T-helper 9 cell (primary cell): Measurements from ENCODE around the gene ERCC8.
"Not testable (repeated sequence)": the region's sequence is repeated elsewhere in the genome, so short reads cannot be mapped to it uniquely, and the experiment has no call there.

Experiments
- DNase-seq: peaks from one replicate; pipeline ENCODE4 v3.0.0-alpha.2; 2020

Gene ERCC8

DNA sequence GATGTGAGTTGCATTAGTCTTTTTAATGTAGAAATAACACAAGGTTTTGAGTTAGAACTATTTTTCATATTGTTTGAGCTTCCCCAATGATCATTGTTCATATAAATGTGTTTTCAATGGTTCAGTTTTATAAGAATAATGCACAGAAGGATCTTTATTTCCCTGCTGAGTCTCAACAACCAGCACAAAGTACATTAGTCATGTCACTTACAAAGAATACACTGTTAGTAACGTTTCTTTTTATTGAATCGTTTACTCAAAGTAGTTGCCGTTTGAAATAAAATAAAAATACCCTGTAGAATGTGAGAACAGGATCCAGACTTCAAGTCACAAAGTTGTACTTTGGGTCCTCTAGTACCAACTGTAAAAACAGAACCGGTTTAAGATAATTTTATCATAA is 41.5 kb downstream of the ERCC8 start:
- DNase-seq: no peak

DNA sequence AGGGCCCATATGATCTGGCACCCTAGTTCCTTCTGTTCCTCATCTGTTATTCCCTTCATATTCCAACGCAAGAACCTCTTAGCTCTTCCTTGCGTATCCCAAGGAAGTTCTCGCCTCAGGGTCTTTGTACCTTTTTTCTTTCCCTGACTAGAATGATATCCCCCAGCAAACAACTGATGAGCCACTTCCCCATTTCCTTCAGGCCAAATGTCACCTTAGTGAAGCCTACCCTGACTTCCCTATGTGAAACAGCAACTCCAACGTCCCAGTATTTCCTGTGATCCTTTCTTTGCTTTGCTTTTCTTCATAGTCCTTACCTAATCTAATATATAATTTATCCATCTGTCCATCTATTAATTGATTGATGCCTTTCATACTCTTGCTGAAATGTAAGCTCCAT is 47.9 kb downstream of the ERCC8 start:
- DNase-seq: no peak

DNA sequence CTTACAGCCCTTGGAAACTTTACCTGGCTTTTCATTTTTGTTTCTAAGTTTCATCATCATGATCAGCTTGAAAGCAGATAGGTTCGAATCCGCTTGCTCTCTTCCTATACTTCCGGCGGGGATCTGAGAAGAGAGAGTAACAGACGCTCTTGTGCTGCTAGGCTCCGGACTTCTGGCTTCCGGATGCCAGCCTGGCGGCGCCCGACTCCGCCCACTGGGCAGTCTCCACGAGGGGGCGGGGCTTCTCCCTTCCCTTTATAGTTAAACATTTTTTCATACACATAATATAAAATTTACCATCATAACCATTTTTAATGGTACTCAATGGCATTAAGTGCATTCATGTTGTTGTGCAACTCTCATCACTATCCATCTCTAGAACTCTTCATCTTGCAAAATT is 51.3 kb downstream of the ERCC8 start:
- no peak for DNase-seq

DNA sequence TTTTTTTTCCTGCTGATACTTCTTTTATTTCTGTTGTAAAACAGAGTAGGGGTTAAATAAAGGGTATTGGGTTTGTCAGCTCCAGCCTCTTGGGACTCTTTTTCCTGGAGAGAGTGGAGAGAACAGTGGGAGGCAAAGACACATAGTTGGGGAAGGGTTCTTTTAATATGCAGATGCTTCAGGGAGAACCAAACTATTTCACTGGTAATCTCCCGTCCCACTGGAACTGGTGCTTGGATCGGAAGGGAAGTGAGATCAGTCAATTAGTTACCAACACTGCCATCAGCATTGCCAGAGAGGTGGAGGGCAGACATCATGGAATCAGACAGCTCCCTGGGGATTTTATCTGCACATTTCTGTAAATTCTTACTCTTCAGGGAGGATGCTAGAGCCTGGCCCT is 53.2 kb downstream of the ERCC8 start:
- no peak for DNase-seq

DNA sequence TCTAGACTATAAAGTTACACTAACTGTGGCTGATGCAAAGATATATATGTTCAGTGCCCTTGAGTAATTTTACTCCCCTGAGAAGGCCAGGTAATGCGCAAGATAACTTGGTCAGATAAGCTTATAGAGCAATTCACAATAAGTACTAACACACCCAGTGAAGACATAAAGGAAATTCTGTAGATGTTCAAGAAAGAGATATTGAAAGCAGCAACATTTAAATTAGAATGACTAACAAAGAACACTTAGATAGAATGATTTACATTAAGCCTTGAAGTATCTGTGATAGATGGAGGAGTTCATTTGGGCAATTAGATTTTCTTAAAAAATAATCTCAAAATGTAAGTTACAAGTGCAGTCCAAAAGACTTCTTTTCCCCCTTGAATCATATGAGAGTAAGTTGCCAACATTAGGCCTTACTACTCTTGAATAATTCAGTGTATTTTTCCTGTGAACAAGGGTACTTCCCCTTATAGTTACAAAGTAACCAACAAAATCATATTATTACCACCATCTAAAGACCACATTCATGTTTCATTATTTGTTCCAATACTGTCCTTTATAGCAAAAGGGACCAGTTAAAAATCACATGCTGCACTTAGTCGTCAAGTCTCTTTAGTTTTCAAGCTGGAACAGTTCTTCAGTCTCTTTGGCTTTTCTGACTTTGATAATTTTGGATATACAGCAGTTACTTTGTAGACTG is 56.4 kb downstream of the ERCC8 start:
- no peak for DNase-seq

DNA sequence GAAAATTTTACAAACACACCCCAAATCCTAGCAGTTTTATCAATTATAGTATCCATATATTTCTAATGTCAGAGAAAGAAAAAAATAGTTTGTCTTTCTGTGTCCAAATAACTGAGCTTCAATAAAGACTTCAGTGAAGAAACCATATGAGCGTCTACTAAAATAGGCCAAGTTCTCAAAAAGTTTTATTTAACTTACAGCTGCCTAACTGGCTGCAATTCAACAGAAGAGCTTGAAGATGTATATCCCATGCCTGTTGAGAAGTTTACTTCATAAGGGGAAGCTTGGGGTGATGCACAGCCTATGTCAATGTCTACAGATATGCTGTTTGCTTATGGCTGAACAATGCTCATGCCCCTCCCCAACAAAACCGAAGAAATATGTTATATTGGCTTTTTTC is 57.1 kb downstream of the ERCC8 start:
- DNase-seq: no peak

DNA sequence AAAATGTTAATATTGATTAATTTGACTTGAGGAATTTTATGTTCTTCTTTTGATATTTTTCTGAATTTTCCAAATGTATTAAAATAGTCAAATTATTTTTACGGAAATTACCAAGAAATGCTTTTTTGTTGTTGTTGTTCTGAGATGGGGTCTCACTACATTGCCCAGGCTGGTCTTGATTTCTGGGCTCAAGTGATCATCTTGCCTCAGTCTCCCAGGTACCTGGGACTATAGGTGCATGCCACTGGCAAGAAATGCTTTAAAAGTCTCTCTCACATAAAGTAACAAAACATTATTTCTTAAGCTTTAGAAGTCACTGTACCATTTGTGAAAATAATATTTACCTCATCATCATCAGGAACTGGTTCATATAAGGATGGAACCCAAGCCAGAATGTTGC is 57.8 kb downstream of the ERCC8 start:
- DNase-seq: no peak

DNA sequence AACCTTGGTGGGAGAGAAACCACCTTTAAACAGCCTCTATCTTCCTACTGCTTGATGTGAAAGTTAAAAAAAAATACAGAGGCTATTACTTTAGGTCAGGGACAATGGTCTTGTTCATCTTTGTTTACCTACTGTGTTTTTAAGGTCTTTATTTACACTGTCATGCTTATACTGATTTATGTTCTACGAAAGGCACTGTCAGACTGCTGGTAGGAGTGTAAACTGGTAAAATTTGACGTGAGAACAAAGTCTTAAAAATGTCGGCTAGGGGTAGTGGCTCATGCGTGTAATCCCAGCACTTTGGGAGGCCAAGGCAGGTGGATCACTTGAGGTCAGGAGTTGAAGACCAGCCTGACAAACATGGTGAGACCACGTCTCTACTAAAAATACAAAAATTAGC is 58.7 kb downstream of the ERCC8 start:
- no peak for DNase-seq

DNA sequence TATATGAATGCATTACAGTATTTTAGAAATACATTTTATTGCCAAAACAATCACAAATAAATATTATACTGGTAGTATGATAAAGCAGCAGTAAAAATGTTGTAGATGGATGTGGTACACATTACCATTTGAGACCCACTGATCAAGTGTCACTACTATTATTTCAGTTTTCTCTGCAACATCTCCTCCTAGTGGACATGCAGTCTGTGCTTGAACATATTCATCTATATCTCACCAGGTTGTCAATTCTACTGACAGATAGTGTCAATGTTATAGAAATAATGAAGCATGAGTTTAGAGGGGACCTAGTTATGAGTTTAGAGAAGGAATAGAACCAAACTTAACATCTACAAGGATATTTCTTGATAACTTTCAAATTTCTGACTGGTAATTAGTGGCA is 61.6 kb downstream of the ERCC8 start:
- no peak for DNase-seq

DNA sequence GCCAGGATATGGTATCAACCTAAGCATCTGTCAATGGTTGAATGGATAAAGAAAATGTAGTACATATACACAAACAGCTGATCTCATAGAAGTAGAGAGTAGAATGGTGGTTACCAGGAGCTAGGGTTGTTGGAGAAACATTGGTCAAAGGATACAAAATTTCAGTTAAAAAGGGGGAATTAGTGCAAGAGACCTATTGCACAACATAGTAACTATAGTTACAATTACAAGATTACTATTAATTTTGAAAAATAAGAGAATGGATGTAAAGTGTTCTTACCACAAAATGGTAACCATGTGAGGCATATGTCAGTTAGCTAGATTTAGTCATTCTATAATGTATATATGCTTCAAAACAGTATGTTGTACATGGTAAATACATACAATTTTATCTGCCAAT is 72.0 kb downstream of the ERCC8 start:
- DNase-seq: no peak

DNA sequence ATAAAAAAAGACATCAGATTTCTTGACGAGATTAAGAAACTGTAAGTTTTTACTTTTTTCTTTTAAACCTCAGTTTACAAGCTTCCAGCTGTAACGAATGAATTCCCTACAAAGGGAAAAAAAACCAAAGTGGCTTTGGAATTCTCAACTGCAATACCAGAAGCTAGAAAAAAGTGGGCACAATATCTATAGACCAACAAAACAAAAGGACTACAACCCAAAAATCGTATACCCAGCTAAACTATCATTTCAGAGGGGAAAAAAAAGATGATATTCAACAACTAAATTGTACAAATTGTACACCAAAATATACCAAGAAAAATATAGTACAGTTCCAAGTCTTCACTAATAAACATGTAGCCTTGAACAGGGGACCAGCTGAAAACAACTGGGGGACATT is 74.0 kb downstream of the ERCC8 start:
- no peak for DNase-seq

DNA sequence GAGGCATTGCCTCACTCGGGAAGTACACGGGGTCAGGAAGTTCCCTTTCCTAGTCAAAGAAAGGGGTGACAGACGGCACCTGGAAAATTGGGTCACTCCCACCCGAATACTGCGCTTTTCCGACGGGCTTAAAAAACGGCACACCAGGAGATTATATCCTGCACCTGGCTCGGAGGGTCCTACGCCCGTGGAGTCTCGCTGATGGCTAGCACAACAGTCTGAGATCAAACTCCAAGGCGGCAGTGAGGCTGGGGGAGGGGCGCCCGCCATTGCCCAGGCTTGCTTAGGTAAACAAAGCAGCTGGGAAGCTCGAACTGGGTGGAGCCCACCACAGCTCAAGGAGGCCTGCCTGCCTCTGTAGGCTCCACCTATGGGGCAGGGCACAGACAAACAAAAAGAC is 84.3 kb downstream of the ERCC8 start:
- not testable (repeated sequence) for DNase-seq

DNA sequence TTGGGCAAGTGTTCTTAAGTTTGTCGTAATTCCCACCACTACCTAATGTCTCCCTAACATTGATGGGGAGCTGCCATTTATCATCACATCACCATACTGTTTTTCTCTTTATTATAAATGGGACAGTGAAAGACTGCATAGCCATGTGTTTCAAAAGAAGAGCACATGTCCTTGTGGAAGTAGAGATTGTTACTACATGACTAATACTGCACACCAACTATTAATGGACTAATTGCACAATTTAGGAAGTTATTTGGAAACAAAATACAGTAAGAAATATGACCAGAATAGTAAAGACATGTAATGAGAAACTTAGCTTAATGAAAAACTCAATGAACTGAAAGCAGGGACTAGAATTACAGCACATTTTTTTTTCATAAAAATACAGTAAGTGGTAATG is 88.8 kb downstream of the ERCC8 start:
- no peak for DNase-seq

DNA sequence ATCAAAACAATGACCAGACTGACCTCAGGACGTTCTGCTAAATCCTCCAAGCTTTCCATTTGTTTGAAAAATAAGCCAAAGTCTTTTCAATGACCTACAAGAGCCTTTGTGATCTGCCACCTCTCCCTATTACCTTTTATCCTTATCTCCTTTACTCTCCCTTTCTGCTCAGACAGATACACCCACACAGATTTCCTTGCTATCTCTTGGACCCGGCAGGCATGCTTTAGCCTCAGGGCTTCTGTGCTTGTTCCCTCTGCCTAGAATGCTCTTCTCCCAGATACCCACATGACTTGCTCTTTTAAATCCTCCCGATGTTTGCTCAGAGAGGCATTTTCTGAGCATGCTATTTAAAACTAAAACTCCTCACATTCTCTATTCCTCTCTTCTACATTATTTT is 91.9 kb downstream of the ERCC8 start:
- DNase-seq: no peak

DNA sequence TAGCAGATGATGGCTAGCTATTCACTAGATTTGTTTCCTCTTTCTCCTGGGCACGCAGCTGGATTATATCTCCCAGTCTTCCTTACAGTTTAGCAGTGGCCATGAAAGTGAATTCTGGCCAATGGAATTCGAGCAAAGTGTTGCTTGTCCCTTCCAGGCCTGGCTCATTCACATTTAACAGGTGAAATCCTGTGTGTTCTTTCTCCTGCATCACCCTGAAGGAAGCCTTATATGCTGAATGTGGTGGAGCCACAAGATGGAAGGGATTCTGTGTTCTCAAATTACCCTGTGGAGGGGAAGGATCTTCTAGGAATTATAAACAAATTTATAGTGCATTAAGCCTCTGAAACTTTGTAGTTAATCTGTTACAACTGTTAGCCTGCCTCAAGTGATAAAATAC is 92.6 kb downstream of the ERCC8 start:
- DNase-seq: no peak

DNA sequence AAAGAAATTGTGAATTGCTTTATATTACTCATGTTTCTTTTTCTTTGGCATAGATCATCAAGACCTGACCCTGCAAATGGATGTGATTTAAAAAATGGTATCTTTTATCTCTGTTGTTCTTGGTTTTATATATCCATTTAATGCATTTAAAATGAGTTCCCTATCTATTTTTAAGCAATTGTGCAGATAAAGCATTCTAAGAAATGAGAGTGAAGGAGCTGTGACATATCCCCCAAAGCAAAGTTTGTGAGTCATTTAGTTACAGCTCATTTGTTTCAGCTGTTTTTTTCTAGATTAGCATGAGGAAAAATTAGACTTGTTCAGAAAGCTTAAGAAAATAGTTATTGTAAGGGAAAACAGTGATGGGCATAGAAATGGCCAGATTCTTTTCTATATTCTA is 93.2 kb downstream of the ERCC8 start:
- DNase-seq: no peak

DNA sequence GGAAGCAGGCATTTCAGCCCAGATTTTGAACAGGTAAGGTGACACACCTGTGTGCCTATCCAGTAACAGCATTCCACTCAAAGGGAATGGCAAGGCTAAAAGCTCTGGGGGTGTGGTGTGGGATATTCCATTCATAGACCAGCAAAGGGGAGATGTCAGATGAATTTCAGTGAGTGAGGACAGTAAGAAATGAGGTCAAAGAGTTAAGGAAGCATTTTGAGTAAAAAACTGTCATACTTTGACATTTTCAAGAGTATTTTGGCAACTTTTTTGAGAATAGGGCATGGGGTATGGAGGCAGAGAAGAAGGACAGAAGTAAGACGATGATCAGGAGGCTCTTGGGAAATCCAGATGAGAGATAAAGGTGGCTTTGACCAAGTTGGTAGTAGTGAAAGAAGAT is 98.6 kb downstream of the ERCC8 start:
- no peak for DNase-seq

DNA sequence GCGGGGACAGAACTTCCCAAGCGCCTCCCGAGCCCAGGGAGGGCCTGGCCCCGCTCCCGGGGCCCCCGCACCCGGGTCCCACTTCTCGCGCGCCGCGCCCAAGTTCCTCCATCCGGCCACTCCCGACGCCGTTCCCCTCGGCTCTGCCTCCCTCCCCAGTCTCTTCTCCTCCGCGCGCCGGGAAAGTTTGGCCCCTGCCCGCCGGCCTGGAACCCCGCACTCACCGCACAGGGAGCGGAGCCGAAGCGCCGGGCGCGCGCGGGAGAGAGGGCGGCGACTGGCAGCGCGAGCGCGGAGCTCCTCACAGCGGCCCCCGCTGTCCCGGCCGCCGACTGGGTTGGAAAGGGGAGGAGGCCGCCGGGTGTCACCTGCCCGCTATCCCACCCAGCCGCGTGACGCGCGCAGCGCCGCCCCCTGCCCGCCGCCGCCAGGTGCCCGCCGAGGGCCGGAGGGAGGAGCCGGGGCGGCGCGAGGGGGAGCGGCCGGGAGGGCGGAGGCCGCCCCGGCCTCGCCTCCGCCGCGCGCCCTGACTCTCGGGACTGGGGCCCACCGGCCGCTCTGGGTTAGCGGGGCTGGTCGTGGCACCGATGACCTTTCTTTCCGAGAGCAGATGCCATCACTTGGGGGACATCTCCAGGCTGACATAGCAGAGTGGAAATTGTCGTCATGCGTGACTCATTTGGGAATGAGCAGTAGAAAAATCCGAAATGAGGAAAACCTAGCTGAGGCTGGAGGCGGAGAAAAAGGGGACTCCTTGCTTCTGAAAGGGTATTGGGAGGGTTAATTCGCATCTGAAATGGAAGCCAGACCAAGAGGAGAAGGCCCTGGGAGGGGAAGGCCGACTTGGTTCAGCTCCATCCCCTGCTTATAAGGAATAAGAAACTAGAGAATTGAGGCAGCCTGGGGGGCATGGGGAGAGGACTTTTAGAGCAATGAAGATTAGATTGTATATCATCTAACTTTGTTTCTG is 100.6 kb downstream of the ERCC8 start, which contains the start of gene ELOVL7:
TSS of gene ELOVL7 (minus strand) at position 334 of the 970 bp plus-strand sequence. CDS start 56,872 bp downstream, outside the sequence.
- no peak for DNase-seq

DNA sequence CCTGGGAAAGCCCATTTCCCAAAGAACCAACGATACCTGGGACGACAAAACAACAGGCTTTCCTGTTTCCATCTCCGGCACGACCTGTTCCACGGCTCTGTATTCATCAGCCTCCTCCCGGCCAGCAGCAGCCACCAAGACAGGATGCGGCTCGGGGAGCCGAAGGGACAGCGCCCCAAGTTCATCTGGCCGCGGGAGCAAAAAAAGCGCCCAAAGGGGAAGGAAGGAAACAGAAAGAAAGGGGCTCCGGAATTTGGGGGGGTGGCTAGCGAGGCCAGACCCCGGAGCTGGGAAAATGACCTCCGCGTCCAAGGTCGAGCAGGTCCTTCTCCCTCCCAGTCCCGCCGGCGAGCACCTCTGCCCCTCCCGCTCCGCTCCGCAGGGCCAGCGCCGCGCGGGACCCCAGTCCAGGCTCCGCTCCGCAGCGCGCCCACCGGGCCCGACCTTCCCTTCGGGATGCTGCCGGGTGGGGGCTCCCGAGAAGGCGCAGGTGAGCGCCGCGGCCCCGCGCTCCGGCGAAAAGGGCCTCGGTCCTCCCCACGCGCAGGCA is 101.4 kb downstream of the ERCC8 start:
- no peak for DNase-seq

DNA sequence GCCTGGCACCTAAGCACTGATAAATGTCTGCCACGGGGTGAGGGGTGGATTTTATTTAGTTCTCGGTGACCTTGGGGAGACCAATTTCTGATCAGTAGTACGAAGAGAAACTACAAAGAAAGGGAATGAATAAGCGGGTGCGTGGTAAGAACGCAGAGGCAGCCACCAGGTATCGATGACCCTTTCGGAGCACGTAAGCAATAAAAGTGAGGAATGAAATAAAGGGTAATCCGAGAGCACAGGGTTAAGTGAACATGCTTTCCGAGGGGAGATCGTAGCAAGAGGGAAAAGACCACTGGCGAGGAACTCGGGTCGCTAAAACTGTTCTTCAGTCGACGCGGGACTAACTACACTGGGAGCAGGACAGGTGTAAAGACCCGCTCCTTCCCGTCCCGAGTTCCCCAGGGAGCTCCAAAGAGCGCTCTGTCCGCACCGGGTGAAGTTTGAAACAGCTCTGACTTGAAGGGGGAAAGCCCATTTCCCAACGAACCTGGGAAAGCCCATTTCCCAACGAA is 101.9 kb downstream of the ERCC8 start:
- DNase-seq: no peak

DNA sequence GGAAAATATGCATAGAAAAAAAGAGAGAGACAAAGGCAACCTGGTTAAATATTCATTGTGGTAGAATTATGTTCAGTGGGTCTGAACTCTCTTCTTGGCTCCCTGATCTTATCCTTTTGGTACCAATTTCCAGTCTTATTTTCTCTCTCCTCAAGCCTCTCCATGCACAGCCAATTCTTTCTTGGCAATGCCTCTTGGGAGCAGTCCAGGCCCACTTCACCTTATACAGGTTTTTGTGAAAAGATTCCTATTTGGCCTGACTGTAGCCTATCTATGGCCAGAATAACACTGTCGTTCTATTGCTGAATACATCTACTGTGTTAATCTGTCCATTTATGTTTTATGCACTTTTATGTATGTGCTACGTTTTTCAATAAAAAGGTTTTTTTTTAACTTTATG is 103.5 kb downstream of the ERCC8 start:
- DNase-seq: no peak

DNA sequence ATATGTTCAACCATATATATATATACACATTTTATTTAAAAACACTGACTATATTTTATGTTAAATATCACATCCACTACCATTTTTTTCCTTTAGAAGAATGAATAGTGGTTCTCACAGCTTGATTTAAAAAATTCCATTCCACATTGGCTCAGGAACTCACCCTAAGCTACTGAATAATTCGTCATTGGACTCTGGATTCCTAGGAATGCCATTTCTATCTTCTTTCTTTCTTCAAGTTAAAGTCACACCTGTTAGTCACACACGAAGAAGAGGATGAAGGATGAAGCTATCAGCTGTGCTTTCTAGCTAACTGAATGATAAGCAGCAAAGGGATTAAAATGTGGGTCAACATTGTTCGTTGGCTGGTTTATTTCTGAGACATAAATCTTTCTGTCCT is 108.7 kb downstream of the ERCC8 start:
- DNase-seq: no peak

DNA sequence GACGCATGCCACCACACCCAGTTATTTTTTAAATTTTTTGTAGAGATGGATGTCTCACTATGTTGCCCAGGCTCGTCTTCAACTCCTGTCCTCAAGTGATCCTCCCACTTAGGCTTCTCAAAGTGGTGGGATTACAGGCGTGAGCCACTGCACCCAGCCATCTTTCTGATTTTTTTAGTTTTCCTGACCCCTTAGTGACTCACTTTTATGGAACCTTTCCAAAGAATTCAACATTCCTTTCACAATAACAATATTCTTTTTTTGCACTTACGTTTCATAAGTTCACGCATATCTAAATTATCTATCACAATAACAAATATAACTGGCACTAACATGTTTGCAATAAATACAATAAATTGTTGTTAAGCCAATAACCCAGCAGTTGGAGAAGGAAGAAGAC is 109.3 kb downstream of the ERCC8 start:
- no peak for DNase-seq

DNA sequence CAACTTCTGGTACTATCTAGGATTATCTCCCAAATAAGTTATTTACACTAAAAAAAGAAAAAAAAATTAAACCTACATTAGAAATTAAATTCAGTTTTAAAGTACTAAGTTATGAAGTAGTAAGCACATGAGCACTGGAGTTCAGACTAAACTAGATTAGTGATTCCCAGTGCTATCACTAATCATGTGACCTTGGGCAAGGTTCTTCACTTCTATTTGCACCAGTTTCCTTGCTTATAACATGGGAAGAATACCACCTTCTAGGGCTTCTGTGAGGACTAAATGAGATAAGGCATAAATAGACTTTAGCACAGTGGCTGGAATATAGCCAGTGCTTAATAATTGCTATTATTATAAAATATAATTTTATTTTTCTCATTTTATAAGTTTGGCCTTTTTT is 111.3 kb downstream of the ERCC8 start:
- DNase-seq: no peak
